ENCODE results near the gene VWA5B1.
A peak's percentile ranks its signal among the peaks of the same experiment; 100 is the strongest.

The VWA5B1 gene

GRCh38 chr1:20325407-20325843, 34.8 kb downstream of the VWA5B1 start:
- H3K4me1 Mint-ChIP-seq: peaks cover 30% of the 10 kb centered on the region
- no peak overlapping the region for H3K4me3 Mint-ChIP-seq
- ATAC-seq (no peak), DNase-seq (ENCODE audit: low spot score in 2 of 2) (no peak)
- H3K9me3 Mint-ChIP-seq: no peaks in the 10 kb centered on the region
- no peaks in the 10 kb centered on the region for H3K36me3 Mint-ChIP-seq
- no peak overlapping the region for H3K27ac Mint-ChIP-seq

GRCh38 chr1:20325844-20326420, 35.3 kb downstream of the VWA5B1 start:
- no peak for ATAC-seq
- Mint-ChIP-seq H3K4me3 (no peak overlapping the region), H3K27ac (no peak overlapping the region), H3K36me3 (no peaks in the 10 kb centered on the region), H3K9me3 (no peaks in the 10 kb centered on the region), H3K4me1 (peaks cover 25% of the 10 kb centered on the region)
- DNase-seq (ENCODE audit: low spot score in 2 of 2): no peak

GRCh38 chr1:20327467-20327866, 36.8 kb downstream of the VWA5B1 start:
- Mint-ChIP-seq H3K9me3 (no peaks in the 10 kb centered on the region), H3K36me3 (no peaks in the 10 kb centered on the region), H3K4me1 (peaks cover 10% of the 10 kb centered on the region), H3K4me3 (no peak overlapping the region), H3K27ac (no peak overlapping the region)
- ATAC-seq: no peak
- no peak for DNase-seq (ENCODE audit: low spot score in 2 of 2)

GRCh38 chr1:20328201-20328600, 37.5 kb downstream of the VWA5B1 start:
- H3K4me1 Mint-ChIP-seq: peaks cover 3% of the 10 kb centered on the region
- H3K27ac Mint-ChIP-seq: no peak overlapping the region

GRCh38 chr1:20329793-20330542, 39.3 kb downstream of the VWA5B1 start:
- Mint-ChIP-seq H3K4me1 (no peaks in the 10 kb centered on the region), H3K36me3 (no peaks in the 10 kb centered on the region), H3K27ac (no peak overlapping the region), H3K4me3 (no peak overlapping the region), H3K9me3 (no peaks in the 10 kb centered on the region)
- DNase-seq (ENCODE audit: low spot score in 2 of 2) (no peak), ATAC-seq (no peak)

More at GRCh38 chr1:20328201-20328600, 37.5 kb downstream of the VWA5B1 start:
- no peak for ATAC-seq
- DNase-seq (ENCODE audit: low spot score in 2 of 2): no peak
- no peaks in the 10 kb centered on the region for H3K36me3 Mint-ChIP-seq
- no peaks in the 10 kb centered on the region for H3K9me3 Mint-ChIP-seq
- H3K4me3 Mint-ChIP-seq: no peak overlapping the region

- H3K4me1 Mint-ChIP-seq: no peaks in the 10 kb centered on the region
- DNase-seq (ENCODE audit: low spot score in 2 of 2): no peak
- H3K27ac Mint-ChIP-seq: no peak overlapping the region
- no peaks in the 10 kb centered on the region for H3K36me3 Mint-ChIP-seq
- H3K9me3 Mint-ChIP-seq: no peaks in the 10 kb centered on the region
- no peak for ATAC-seq
- no peak overlapping the region for H3K4me3 Mint-ChIP-seq
Observed at GRCh38 chr1:20334103-20334502, 43.4 kb downstream of the VWA5B1 start.

- ATAC-seq (no peak), DNase-seq (ENCODE audit: low spot score in 2 of 2) (no peak)
- no peaks in the 10 kb centered on the region for H3K36me3 Mint-ChIP-seq
- no peaks in the 10 kb centered on the region for H3K9me3 Mint-ChIP-seq
- no peak overlapping the region for H3K4me3 Mint-ChIP-seq
- H3K4me1 Mint-ChIP-seq: no peaks in the 10 kb centered on the region
- H3K27ac Mint-ChIP-seq: no peak overlapping the region
Observed at GRCh38 chr1:20336105-20336605, 45.5 kb downstream of the VWA5B1 start.

GRCh38 chr1:20337581-20337980, 46.9 kb downstream of the VWA5B1 start:
- H3K27ac Mint-ChIP-seq: no peak overlapping the region
- ATAC-seq (no peak), DNase-seq (ENCODE audit: low spot score in 2 of 2) (no peak)
- H3K36me3 Mint-ChIP-seq: no peaks in the 10 kb centered on the region
- H3K4me1 Mint-ChIP-seq: no peaks in the 10 kb centered on the region
- no peak overlapping the region for H3K4me3 Mint-ChIP-seq
- no peaks in the 10 kb centered on the region for H3K9me3 Mint-ChIP-seq

GRCh38 chr1:20339811-20340457, 49.3 kb downstream of the VWA5B1 start:
- peaks cover 8% of the 10 kb centered on the region for H3K4me1 Mint-ChIP-seq

GRCh38 chr1:20342294-20343148, 51.8 kb downstream of the VWA5B1 start:
- H3K9me3 Mint-ChIP-seq: peaks cover 7% of the 10 kb centered on the region

More at GRCh38 chr1:20339811-20340457, 49.3 kb downstream of the VWA5B1 start:
- ATAC-seq (no peak), DNase-seq (ENCODE audit: low spot score in 2 of 2) (no peak)
- Mint-ChIP-seq H3K36me3 (no peaks in the 10 kb centered on the region), H3K27ac (no peak overlapping the region), H3K4me3 (no peak overlapping the region), H3K9me3 (no peaks in the 10 kb centered on the region)

GRCh38 chr1:20343149-20343937, 52.7 kb downstream of the VWA5B1 start:
- DNase-seq (ENCODE audit: low spot score in 2 of 2) (no peak), ATAC-seq (peak; percentile 60)
- Mint-ChIP-seq H3K9me3 (peaks cover 7% of the 10 kb centered on the region), H3K4me1 (peaks cover 8% of the 10 kb centered on the region), H3K27ac (no peak overlapping the region), H3K36me3 (no peaks in the 10 kb centered on the region), H3K4me3 (peak overlapping the region; percentile 58)

More at GRCh38 chr1:20342294-20343148, 51.8 kb downstream of the VWA5B1 start:
- Mint-ChIP-seq H3K4me1 (peaks cover 8% of the 10 kb centered on the region), H3K27ac (no peak overlapping the region), H3K36me3 (no peaks in the 10 kb centered on the region), H3K4me3 (no peak overlapping the region)
- DNase-seq (ENCODE audit: low spot score in 2 of 2) (no peak), ATAC-seq (peak; percentile 21)

GRCh38 chr1:20343938-20344302, 53.2 kb downstream of the VWA5B1 start:
- no peak for ATAC-seq
- Mint-ChIP-seq H3K4me3 (peak overlapping the region; percentile 58), H3K4me1 (peaks cover 8% of the 10 kb centered on the region), H3K27ac (no peak overlapping the region), H3K9me3 (peaks cover 7% of the 10 kb centered on the region), H3K36me3 (no peaks in the 10 kb centered on the region)
- no peak for DNase-seq (ENCODE audit: low spot score in 2 of 2)

GRCh38 chr1:20344738-20345137, 54.1 kb downstream of the VWA5B1 start:
- no peak overlapping the region for H3K4me3 Mint-ChIP-seq
- H3K36me3 Mint-ChIP-seq: no peaks in the 10 kb centered on the region

GRCh38 chr1:20345419-20345818, 54.7 kb downstream of the VWA5B1 start:
- ATAC-seq: no peak
- Mint-ChIP-seq H3K27ac (no peak overlapping the region), H3K4me3 (no peak overlapping the region), H3K9me3 (peaks cover 7% of the 10 kb centered on the region), H3K36me3 (no peaks in the 10 kb centered on the region), H3K4me1 (peaks cover 8% of the 10 kb centered on the region)
- no peak for DNase-seq (ENCODE audit: low spot score in 2 of 2)

More at GRCh38 chr1:20344738-20345137, 54.1 kb downstream of the VWA5B1 start:
- Mint-ChIP-seq H3K9me3 (peaks cover 7% of the 10 kb centered on the region), H3K4me1 (peaks cover 8% of the 10 kb centered on the region), H3K27ac (no peak overlapping the region)
- DNase-seq (ENCODE audit: low spot score in 2 of 2): no peak
- no peak for ATAC-seq

Measured in stimulated activated effector memory CD8-positive, alpha-beta T cell treated with anti-CD3 and anti-CD28 coated beads, Interleukin-12 subunit alpha, Interleukin-12 subunit beta, amount 100 ng/mL, for 72 hours (primary cell).